GM10847 (cell line): ENCODE measurements around the gene EGFL7.

ENCODE experiments used
- POLR2A ChIP-seq: IDR thresholded peaks from 2 replicates; pipeline ENCODE4 v1.6.1; 2011; ENCODE audit not compliant: insufficient read length; ENCODE audit errors: extremely low read depth

EGFL7 gene

DNA sequence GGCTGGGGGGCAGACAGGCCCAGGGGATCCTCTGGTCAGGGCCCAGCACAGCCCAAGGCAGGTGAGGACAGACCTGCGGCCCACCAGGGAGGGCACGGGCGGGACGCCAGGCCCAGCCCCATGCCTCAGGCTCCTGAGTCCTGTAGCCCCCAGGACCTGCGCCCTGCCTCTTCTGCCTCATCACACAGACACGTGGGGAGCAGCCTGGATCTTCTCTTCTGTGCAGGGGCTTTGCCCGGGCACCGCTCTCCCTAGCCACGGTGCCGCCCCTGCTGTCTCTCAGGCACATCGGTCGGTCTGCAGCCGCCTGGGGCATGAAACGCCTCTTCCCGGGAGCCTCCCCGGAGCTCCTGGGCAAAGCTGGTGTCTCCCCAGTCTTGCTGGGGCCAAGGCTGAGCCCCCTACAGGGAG lies 40.2 kb upstream of the EGFL7 start:
- no peak for TF ChIP-seq POLR2A

DNA sequence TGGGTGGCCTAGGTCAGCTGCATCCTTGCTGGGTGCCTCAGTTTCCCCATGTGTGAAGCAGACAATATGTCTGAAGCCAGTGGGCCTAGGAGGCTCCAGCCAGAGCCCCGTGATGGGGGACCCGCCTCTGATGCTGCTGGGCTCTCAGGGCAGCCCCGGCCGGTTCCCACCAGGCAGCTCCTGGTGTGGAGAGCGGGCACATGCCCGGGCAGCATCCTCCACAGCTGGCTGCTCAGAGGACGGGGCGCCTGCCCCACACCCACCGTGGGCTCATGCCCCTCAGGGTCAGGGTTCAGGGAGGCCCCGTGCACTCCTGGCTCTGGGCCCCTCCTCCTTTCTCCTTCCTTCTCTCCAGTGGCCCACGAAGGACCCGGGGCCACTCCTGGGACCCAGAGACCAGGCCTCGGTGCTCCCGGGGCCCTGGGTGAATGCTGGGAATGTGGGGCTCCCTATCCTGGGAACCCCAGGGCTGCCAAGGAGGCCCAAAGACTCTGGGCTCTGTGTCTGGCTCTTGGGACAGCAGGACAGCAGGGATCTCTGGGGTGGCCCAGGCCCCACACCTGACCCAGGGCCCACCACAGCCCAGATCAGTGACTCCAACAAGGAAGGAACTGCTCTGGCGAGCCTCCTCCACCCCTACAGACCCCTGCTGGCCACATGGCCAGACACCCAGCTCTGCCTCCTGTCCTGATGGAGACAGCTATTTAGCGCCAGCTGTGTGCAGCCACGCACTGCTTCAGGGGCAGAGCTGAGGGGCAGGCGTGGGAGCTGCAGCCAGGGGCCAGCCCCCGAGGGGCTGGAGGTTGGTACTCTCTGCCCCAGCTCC lies 39.5 kb upstream of the EGFL7 start:
- TF ChIP-seq POLR2A: no peak

DNA sequence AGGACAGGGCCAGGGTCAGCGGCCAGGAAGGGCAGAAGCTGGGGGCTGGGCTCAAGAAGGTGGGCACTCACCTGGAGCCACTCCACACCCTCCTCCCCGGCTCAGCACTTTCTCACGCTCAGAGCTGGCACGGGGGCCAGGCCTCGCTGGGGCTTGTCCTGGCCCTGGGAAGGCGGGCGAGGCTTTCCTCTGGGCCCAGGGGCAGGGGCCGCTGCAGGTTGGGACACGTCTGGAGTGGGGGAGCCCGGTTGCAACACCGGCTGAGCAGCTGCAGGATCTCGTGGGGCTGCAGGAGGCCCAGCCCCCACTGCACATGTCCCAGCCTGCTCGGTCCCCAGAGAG lies 38.9 kb upstream of the EGFL7 start:
- TF ChIP-seq POLR2A: no peak

DNA sequence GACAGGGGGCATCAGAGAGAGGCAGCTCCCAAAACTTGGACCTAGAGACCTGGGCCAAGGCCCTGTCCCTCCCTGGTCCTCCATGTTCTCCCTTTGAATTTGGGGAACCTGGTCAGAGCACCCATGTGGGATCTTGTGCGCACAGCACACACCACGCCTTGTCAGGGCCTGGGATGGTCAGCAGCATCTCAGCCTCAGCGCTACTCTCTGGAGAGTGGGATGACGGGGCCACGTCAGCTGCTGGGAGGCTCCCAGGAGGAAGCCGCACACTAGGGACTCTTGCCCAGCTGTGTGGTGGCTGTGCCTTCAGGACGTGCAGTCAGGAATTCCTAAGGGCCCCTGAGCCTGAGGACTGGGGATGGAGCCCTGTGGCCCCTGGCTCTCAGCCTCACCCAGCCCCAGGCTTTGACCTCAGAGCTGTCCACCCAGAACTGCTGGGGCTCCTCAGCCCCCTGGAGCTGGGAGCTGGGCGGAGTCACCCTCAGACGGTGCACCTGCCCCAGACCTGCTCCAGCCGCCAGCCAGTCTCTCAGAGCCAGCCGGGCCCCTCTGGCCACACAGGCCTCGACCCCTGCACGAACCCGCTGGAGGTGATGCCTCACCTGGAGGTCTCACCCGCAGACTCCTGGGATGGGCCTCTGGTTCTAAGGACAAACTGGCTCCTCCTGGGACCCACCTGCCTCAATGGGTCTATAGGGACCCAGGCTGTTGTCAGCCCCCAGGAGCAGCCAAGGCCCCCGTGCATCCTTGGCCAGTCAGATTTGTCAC lies 38.3 kb upstream of the EGFL7 start:
- no peak for TF ChIP-seq POLR2A

DNA sequence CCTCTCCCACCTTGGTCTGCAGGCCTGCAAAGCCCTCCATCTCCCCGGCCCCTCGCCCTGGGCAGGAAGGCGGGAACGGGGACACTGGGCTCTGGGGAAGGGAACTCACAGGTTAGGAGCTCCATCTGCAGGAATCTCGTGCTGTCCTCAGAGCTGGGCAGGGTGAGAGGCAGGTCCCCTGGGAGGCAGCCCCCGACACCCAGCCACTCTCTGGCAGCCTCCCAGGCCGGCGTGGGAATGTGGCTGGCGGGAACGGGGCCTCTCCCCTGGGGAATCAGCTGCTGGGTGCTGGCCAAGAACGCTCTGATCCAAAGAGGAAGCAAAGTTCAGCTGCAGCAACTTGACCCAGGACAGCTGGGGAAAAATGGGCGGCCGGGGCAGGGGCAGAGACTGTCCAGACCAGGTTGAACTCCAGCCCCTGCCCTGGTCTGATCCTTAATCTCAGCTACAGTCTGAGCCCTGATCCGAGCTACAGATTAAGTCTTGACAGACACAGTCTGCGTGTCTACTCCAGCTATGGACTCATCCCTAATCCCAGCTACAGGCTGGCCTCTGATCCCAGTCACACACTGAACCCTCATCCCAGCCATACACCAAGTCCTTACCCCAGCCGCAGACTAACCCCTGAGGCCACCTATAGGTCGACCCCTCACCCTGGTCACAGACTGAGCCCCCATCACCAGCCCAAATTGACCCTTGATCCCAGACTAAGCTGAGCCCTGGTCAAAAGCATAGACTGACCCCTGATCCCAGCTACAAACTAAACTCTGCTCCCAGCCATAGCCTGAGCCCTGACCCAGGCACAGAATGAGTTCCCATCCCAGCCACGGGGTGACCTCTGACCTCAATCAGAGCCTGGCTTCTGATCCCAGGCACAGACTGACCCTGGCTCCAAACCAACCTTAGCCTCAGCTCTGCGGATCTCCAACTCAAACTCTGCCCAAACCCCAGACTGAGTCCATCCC lies 37.3 kb upstream of the EGFL7 start:
- TF ChIP-seq POLR2A: no peak

DNA sequence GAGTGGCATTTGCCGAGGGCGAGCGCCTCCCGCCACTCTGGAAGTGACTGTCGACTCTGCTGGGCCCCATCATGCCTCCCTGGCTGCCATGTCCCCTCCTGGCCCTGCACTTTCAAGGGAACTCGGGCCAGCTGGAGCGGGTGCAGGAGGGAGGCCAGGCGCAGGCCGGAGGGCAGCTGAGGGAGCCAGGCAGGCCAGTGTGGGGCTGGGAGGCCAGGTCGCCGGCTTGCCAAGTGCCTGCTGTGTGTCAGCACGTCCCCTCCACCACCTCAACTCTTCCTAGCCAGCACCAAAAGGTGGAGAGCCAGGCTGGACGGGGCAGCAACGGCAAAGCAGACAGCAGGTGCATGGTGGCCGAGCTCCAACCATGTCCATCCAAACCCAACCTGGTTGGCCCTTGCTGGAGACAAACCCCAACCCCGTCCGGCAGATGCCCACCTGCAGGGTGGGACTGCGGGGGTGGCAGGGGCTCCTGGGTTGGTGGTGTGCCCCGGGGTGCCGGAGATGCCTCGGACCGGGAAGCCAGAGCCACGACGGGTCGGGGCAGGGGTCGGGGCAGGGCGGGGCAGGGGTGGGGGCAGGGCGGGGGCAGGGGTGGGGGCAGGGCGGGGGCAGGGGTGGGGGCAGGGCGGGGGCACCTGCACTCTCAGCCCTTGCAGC lies 36.5 kb upstream of the EGFL7 start:
- TF ChIP-seq POLR2A: no peak

DNA sequence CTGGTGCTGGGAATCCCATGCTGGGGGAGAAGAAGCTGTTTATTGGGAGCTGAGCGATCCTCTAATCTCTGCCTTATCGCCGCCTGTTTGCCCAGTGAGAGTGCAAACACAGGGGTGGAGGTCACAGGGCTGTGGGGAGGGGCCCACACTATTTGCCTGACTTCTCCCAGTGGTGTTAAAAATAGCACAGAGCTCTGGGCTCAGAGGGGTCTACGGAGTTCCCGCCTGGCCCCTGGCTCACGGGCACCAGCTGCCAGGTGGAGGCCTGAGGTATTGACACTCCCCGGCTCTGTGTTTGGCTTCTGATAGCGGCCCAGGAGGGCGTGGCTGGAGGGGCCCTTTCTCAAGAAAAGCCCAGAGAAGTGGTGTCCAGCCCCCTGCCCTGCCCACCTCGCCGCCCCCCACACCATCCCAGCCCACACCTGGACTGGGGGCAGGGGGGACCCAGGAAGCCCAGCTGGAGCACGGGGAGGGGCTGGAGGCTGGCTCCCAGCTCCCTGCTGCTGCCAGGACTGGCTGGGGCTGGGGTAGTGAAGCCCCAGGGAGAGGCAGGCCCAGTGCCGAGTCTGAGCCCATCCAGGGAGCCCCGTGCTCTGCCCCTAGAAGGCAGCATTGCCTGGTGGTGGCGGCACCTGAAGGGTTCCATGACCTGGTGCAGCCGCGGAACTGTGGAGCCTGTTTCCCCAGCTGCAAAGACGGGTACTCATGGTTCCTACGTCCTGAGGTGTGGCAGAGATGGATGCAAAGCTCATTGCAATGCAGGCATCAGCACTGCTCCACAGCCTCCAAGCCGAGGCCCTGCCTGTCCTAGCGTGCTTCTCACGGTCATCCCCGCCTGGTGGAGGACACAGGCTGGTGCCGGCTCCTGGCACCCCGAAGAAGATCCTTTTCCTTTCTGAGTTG lies 35.7 kb upstream of the EGFL7 start:
- TF ChIP-seq POLR2A: no peak

DNA sequence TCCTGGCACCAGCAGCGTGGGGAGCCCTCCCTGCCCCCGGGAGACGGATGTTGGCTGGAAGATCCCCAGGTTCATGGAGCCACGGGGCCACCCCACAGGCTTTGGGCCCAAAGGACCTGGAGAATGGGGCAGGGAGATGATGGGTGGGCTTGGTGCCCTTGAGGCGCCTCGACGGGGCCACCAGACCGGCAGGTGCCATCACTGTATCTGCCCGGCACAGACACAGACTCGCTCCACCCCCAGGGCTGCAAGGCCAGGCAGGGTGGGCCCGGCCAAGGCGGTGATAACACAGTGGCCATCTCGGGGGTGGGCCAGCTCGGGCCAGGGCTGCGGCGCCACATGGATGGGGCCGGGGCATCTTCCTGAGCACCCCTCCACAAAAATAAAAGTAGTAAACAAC lies 35.0 kb upstream of the EGFL7 start:
- TF ChIP-seq POLR2A: no peak

DNA sequence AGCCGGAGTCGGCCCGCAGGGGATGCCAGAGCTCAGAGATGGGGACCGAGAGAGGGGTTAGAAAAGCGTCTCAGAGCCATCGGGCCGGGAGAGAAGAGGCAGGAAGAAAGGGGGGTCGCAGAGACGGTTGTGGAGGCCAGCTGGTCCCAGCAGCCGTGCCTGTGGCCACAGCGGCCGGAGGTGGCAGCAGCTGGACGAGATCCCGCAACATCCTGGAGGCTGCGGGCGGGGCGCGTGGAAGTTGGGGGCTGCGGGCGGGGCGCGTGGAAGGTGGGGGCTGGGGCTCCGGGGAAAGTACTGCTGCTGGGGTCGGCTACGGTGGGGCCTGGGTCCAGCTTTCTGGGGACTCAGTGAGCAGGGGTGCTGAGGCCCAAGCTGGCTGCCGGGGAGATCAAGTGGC lies 34.4 kb upstream of the EGFL7 start:
- no peak for TF ChIP-seq POLR2A

DNA sequence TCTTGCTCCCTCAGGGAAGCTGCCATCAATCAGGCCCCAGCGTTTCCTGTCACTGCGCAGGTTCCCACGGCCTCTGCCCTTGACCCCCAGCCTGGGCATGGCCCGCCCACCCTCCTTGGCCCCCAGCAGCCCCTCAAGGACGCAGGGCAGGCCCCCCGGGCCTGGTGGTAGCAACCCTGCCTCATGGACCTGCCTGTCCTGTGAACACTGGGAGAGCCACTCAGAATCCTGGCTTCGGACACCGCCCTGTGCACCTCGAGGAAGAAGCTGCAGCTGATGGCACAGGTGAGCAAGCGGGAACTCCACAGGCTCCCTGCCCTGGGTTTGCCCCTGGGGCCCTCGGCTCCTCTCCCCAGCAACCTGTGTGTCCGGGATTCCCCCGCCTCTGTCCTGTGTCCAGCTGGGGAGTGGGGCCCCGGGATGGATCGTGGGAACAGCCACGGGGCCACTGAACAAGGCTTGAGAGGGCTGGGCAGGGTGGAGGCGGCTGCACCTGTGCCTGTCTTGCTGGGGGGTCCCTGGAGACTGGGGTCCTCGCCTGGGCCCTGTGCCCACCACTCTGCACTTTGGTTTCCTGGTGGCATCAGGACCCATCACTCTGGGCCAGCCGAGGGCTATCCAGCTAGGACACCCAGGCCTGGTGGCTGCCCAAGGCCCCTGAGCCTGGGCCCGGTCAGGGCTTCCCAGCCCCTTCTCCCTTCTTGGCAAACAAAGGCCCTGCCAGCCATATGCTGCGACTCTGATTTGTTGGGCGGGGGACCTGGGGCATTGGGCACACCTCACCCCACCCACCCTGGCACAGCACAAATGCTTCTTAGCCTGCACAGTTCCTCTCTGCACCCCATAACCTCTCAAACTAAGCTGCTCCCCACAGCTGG lies 33.5 kb upstream of the EGFL7 start:
- no peak for TF ChIP-seq POLR2A

DNA sequence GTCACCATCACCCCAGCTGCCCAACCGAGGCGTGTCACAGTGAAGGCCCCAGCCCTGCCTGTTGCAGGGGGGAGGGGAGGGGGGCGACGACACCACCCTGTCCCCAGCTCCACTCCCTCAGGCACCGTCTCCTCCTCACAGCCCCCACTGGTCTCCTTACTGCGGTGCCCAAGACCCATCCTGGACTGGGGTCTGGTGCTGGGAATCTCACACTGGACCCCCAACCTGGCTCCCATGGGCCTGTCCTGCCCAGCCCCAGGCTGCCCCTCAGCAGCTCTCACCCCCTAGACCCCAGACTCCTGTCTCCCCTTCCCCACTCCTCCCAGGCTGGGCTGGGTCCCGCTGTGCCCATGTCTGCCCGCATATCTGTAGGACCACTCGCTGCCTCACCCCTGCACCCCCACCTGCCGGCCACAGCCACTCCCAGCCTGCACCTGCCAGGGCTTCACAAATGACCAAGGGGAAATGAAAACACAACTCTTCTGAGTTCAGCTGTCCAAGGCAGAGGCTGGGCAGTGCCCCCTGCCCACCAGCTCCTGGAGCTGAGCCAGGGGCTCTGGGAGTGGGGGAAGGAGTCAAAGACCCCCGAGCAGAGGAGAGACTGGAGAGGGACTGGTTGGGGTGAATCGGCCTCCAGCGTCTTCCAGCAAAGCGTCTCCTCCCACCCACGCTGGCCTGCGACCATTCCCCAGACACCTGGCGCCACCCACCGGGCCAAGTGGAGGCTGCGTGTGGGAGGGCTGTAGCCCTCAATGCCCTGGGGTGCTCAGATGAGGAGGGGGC lies 32.6 kb upstream of the EGFL7 start:
- no peak for TF ChIP-seq POLR2A

DNA sequence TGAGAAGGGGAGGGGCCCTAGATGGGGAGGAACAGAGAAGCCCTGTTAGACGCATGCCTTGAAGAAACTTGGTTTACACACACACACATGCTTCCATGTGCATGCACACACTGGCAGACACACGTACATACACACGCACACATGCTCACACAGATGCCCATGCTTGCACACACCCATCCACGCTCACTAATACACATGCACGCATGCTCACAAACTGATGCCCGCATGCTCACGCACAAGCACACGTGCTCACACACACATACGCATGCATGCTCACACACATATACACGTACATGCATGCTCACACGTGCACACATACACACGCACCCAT lies 32.1 kb upstream of the EGFL7 start:
- TF ChIP-seq POLR2A: no peak
